ENCODE results near the gene MAD1L1. TPM values are rescaled to one million over a fixed set of nuclear protein-coding genes. Genes with fewer than 3 reads are reported as not detected.

MAD1L1 gene
- total RNA-seq, 1 experiment from 2014 or later: 38.5 TPM

GRCh38 chr7:2208712-2209111, 24.0 kb downstream of the MAD1L1 start:
- DNase-seq (ENCODE audit: low read depth, low spot score) (no peak), ATAC-seq (no peak)
- Histone ChIP-seq H3K27ac (ENCODE audit: low read depth, low read length) (no peak overlapping the region), H3K79me2 (ENCODE audit: insufficient read depth, low read length) (0 out of 2 replicates have a peak, but pooled peaks cover 4% of the 10 kb centered on the region), H3K36me3 (ENCODE audit: control insufficient read depth in 1 of 2, insufficient read depth in 2 of 2, low read length in 2 of 2) (peaks cover 4 to 20% of the 10 kb centered on the region in 2 experiments), H2AFZ (ENCODE audit: low read depth, low read length, poor library complexity, severe bottlenecking) (no peak overlapping the region), H3K4me1 (ENCODE audit: control insufficient read depth in 1 of 2, insufficient read depth in 2 of 2, low read length in 2 of 2) (no peaks in the 10 kb centered on the region), H3K4me3 (replicated peaks in 1 of 2; ENCODE audit: low read depth in 1 of 2, low read length in 2 of 2) (no peak overlapping the region), H3K9ac (ENCODE audit: low read length) (no peak overlapping the region), H3K9me2 (ENCODE audit: insufficient read depth) (no peaks in the 10 kb centered on the region), H4K20me1 (ENCODE audit: insufficient read depth) (no peaks in the 10 kb centered on the region), H3K4me2 (ENCODE audit: low read length) (no peak overlapping the region), H3K27me3 (ENCODE audit: insufficient read depth, low read length) (no peaks in the 10 kb centered on the region), H3K9me3 (ENCODE audit: control insufficient read depth in 1 of 2, insufficient read depth in 1 of 2, low read depth in 1 of 2, low read length in 2 of 2) (no peaks in the 10 kb centered on the region)
- ChIA-PET RAD21 (ENCODE audit: low non-redundant PET in 1 of 2, low total read pairs in 2 of 2, uncharacterized antibody in 2 of 2, unreplicated experiment in 2 of 2) (no interaction called here), POLR2A (no interaction called here), CTCF (no interaction called here)
- TF ChIP-seq TCF7L2 (IDR thresholded peaks at IDR 0.05; ENCODE audit: borderline replicate concordance, extremely low read depth, insufficient read depth, insufficient read length) (no peak), FOSL1 (IDR thresholded peaks at IDR 0.05; ENCODE audit: low read depth) (no peak), EZH2phosphoT487 (IDR thresholded peaks at IDR 0.05; ENCODE audit: borderline replicate concordance) (no peak), RAD21 (IDR thresholded peaks at IDR 0.05; ENCODE audit: low read depth) (no peak), MAX (IDR thresholded peaks at IDR 0.05) (no peak), EZH2 (IDR thresholded peaks at IDR 0.05) (no peak), CBX3 (IDR thresholded peaks at IDR 0.05; ENCODE audit: low read depth) (no peak), POLR2A (IDR thresholded peaks at IDR 0.05; ENCODE audit: borderline replicate concordance, extremely low read depth, insufficient read depth, insufficient read length) (no peak), ZBTB33 (IDR thresholded peaks at IDR 0.05; ENCODE audit: extremely low read depth, insufficient replicate concordance, low read length) (no peak), ZFX (IDR thresholded peaks at IDR 0.05) (no peak)
- intact Hi-C loops (cut with micrococcal nuclease): loop anchor here (2.0 to 10.0 kb wide), 3 partner anchors 104 to 626 kb away; no protein-coding TSS in a partner anchor
- BruUV-seq (replicated peaks): no TSS peak
